ENCODE data around the gene TEDDM1. TPM values are rescaled to one million over a fixed set of nuclear protein-coding genes. Genes with fewer than 3 reads are reported as not detected.

Gene TEDDM1
- total RNA-seq, 4 donors from 2014 or later = not detected

DNA sequence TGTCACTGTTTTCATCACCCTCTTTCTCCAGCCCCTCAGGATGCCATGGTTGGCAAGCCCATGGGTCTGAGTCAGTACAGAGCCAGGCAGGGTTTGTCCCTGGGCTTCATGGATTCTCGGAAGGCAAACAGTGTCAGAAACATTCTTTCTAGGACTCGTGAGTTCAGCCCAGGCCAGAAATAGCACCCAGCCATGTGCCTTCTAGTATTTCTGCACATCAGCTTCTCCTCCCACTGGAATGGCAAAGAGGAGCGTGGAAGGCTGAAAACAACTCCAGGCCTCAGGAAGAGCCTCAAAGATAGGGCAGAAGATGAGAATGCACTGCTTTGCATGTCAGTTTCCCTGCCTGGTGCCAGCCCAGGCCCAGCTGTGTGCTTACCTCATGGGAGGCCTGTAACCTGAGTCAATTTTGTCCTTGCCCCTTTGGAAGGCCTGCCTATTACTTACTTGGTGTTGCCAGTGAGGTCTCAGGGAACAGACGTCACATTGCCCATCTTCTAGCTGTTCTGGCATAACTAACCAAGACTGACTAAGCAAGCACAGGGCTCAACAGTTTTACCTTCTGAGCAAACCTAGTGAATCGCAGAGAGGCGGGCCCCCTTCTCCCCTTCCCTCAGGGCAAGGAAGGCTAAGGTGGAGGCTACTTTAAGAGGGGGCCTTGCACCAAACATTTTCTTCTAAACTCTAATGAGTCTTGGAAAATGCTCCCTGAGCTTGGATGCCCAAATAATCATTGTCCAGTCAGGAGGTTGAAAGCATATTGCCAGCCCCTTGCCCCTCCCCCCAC lies 51.3 kb downstream of the TEDDM1 start:
- peak in 1 of 2 donors; percentile 83 for DNase-seq (ENCODE audit: low spot score in 2 of 2)
- no peak overlapping the region for H3K4me3 ChIP-seq (ENCODE audit: low read depth, poor library complexity, severe bottlenecking)
- whole genome bisulfite sequencing, 2 donors = 86 to 87% methylated on average over 6 of the region's 6 CpGs
- intact Hi-C loops (cut with DNase I; ENCODE audit: low total_unique reads) = no loop called here
- TF ChIP-seq POLR2A (IDR thresholded peaks at IDR 0.05) (no peak), CTCF (IDR thresholded peaks at IDR 0.05) (no peak)

Other genes with a start within 250 kb of the TEDDM1 start
- gene GLUL, start 8.9 kb downstream of the TEDDM1 start, total RNA-seq = 1,000 to 10,000 TPM in 3 of 4 donors, 100 to 1,000 TPM in 1; 962 to 2,018 (median 1,391) TPM
- not detected for gene RGSL1, start 49.5 kb upstream of the TEDDM1 start, total RNA-seq
- 1 to 10 TPM; 6.1 to 8.0 (median 7.1) TPM for gene RNASEL, start 188.6 kb upstream of the TEDDM1 start, total RNA-seq
- gene RGS16, start 203.7 kb upstream of the TEDDM1 start, total RNA-seq = 1 to 10 TPM in 2 of 4 donors, under 1 TPM in 1, not detected in 1; 0.37 to 1.2 (median 1.1) TPM